Heart right ventricle (tissue), 16 donors: Measurements from ENCODE around the gene PDE4D. TPM values are rescaled to one million over a fixed set of nuclear protein-coding genes. Genes with fewer than 3 reads are reported as not detected.

ENCODE experiments used
- ATAC-seq, 8 donors: fragments of 200-7000 bp; cut with Tn5 transposase; one replicate each; pipeline ENCODE4 v1.9.1; 2020; ENCODE audit warnings: mild to moderate bottlenecking in 8 of 8, moderate library complexity in 8 of 8, moderate number of reproducible peaks in 1 of 8
- DNase-seq, 2 donors: peaks; one replicate each; pipeline ENCODE4 v3.0.0-alpha.2; 2020
- H3K27ac ChIP-seq, 10 donors: fragments of 200-600 bp; sonication (generic) in 2 of 10; one replicate each; pipeline versions ENCODE4 v1.5.0 to v1.8.0; 2020 to 2022; ENCODE audit warnings: mild to moderate bottlenecking in 3 of 10
- H3K27me3 ChIP-seq, 7 donors: fragments of 200-600 bp; one replicate each; pipeline ENCODE4 v1.8.0; 2021 to 2022; ENCODE audit warnings: mild to moderate bottlenecking in 2 of 7
- H3K36me3 ChIP-seq, 9 donors: fragments of 200-600 bp; sonication (generic) in 1 of 9; one replicate each; pipeline versions ENCODE4 v1.5.0 to v1.8.0; 2020 to 2022; ENCODE audit warnings: mild to moderate bottlenecking in 2 of 9
- H3K4me1 ChIP-seq, 9 donors: fragments of 200-600 bp; sonication (generic) in 1 of 9; one replicate each; pipeline versions ENCODE4 v1.5.0 to v1.8.0; 2020 to 2022; ENCODE audit warnings: mild to moderate bottlenecking in 4 of 9
- H3K4me3 ChIP-seq, 10 donors: fragments of 200-600 bp; sonication (generic) in 2 of 10; one replicate each; pipeline versions ENCODE4 v1.5.0 to v1.8.0; 2020 to 2022; ENCODE audit warnings: mild to moderate bottlenecking in 7 of 10, moderate library complexity in 2 of 10
- H3K9me3 ChIP-seq, 11 donors: fragments of 200-600 bp in 10 of 11; sonication (generic) in 2 of 11; one replicate each; pipeline versions ENCODE4 v1.5.0 to v1.8.0; 2013 to 2022; ENCODE audit warnings: mild to moderate bottlenecking in 2 of 11, control low read depth in 1 of 11, moderate library complexity in 1 of 11
- CTCF ChIP-seq, 9 donors: fragments of 200-600 bp; sonication (generic) in 2 of 9; IDR thresholded peaks; one replicate each; pipeline versions ENCODE4 v1.5.0 to v1.8.0; 2021 to 2022; ENCODE audit warnings: antibody characterized with exemption in 9 of 9, mild to moderate bottlenecking in 5 of 9, moderate library complexity in 1 of 9
- WGBS, 2 donors: extraction: QIAGEN DNeasy Blood & Tissue Kit; methylation state at CpG; one replicate each; pipeline ENCODE4 v1.1.7; 2013; ENCODE audit warnings: inconsistent platforms in 1 of 2; 5-methylcytosine and 5-hydroxymethylcytosine counted together
- intact Hi-C, 10 donors: fragments of 100-400 bp; cut with DNase I; formaldehyde crosslinking; loops; one replicate each; pipeline versions ENCODE4 v1.11.1 to v1.14.2; 2022
- polyA plus RNA-seq, 2 donors: library from polyadenylated mRNA; stranded (reverse); fragments of 200-250 nt; gene quantifications; one replicate each; pipeline ENCODE4 v1.2.3, GENCODE V29; 2013
- total RNA-seq, 10 donors: library from RNA; stranded (reverse); fragmentation: NEBNext Ultra II Directional in 3 of 10; extraction: Animal tissue kit (Norgen Biotek cat#: 25700) in 3 of 10; gene quantifications; one replicate each; pipeline versions ENCODE4 v1.2.1 to v1.2.4, GENCODE V29; 2021 to 2023
- donor health status: Arrhythmogenic right ventricular cardiomyopathy.
- donor health status: ischemic (EF 13 %, LVEDD 7.1; RV severe dilation, severe dysfunction).
- donor health status: healthy with polysubstance abuse.
- donor health status: DM: no; HTN: yes; CAD: no.
- donor health status: DM: no; HTN: no; CAD: no.
- donor health status: ischemic (EF 25% LVEDD 6.9; RV normal size, moderate dysfunction).
- donor health status: ischemic (EF 25% LVEDD 5.7; RV mildly dilated, moderate dysfunction).
- donor health status: healthy.
- donor health status: DM: yes; HTN: yes; CAD: no.
- donor health status: Ischemic cardiomyopathy.
- donor health status: ischemic (EF 35%, LVEDD 5.7; RV mildly dilated, moderate dysfunction).
- donor health status: nonischemic (EF 11% LVEDD 7.7; RV severe dilation, severe dysfunction).
- donor health status: DM: yes; HTN: yes; CAD: no.
- donor health status: PGD.
- donor health status: ischemic (EF 29% LVEDD 5.4; RV normal size, mild dysfunction).
- donor health status: nonischemic (EF 23%, LVEDD 6.1; RV moderate dilation, normal function).

Gene PDE4D
- total and polyA plus RNA-seq, 12 donors: 5.8 to 83.2 (median 39.5) TPM

GRCh38 chr5:59592101-59592500 is 301.4 kb downstream of the PDE4D start:
- H3K4me3 ChIP-seq: no peak overlapping the region
- H3K4me1 ChIP-seq: peaks cover 0 to 15% (median 8%) of the 10 kb centered on the region in 9 donors
- WGBS, 2 donors: 58 to 63% methylated on average over 3 of the region's 3 CpGs
- no peak overlapping the region for H3K27ac ChIP-seq
- H3K27me3 ChIP-seq: no peaks in the 10 kb centered on the region
- ATAC-seq (no peak), DNase-seq (no peak)
- TF ChIP-seq CTCF (IDR thresholded peaks at IDR 0.05): no peak
- no peaks in the 10 kb centered on the region for H3K36me3 ChIP-seq
- H3K9me3 ChIP-seq: no peaks in the 10 kb centered on the region
- intact Hi-C loops: no loop called here

GRCh38 chr5:59591162-59591561 is 302.4 kb downstream of the PDE4D start:
- DNase-seq (no peak), ATAC-seq (no peak)
- no peaks in the 10 kb centered on the region for H3K9me3 ChIP-seq
- no peak overlapping the region for H3K27ac ChIP-seq
- intact Hi-C loops: no loop called here
- no peak for TF ChIP-seq CTCF (IDR thresholded peaks at IDR 0.05)
- H3K36me3 ChIP-seq: no peaks in the 10 kb centered on the region
- H3K27me3 ChIP-seq: no peaks in the 10 kb centered on the region
- no peak overlapping the region for H3K4me3 ChIP-seq
- H3K4me1 ChIP-seq: peaks cover 0 to 15% (median 8%) of the 10 kb centered on the region in 9 donors

DNA sequence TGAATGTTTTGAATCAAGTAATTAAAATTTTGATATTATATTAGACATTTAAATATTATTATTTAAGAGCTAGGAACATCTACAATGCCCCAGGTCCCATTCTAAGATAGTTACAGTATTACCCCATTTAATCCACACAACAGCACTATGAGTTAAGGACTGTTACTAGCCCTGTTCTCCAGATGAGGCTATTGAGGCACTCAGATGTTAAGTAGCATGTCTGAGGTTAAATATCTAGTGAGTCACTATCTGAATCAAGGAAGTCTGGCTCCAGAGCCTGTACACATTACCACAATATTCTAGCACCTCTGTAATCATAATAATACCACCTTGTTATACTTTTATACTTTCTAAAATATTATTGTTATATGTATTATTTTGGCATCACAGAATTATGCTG is 304.6 kb downstream of the PDE4D start:
- ATAC-seq (no peak), DNase-seq (no peak)

DNA sequence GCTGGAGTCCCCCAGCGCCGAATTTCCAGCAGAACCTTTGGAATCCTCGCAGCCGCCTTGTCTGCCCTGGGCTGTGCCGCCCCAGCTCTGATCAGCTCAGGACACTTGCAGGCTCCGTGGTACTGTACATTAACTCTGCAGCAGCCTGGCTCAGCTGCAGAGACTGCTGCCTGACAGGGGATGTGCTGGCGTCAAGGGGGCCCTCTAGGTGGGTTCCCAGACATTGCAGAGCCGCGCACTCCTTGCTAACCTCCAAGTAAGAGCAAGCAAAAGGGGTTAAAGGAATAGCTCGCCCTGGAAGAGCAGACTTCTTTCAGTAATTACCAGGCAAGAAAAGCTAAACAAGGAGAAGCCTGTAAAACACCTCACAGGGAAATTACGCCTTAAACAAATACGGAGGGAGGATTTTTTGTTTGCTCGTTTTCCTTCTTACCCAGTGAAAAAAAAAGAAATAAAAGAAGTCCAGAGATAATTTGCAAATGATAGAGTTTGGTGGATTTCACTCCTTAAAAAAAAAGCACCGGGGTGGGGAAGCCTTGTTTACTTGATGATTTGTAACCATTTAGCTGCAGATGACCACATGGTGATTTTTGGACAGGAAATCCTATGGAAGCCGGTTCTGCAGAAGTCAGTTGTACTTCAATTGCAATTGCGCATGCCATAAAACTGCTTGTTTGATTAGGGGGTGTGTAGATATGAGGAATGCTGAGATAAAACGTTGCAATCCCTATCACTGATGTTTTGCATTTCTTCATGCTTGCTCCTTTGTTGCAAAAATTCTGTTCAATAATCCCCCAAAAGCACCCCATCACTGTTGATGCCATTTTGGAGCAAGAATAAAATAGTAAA is 305.8 kb downstream of the PDE4D start:
- Histone ChIP-seq H3K27me3 (no peaks in the 10 kb centered on the region), H3K27ac (no peak overlapping the region), H3K4me3 (peak overlapping the region in 9 of 10 donors; percentile 5 to 50 (median 41)), H3K36me3 (no peaks in the 10 kb centered on the region), H3K4me1 (peaks cover 0 to 15% (median 8%) of the 10 kb centered on the region in 9 donors), H3K9me3 (no peaks in the 10 kb centered on the region)
- intact Hi-C loops: loop anchor here in 1 of 10 donors (10.0 kb wide), 1 partner anchor 147 kb away; no protein-coding TSS in a partner anchor
- DNase-seq (peak; percentile 43), ATAC-seq (peak in 7 of 8 donors; percentile 52 to 98 (median 88))
- TF ChIP-seq CTCF (IDR thresholded peaks at IDR 0.05): peak in 4 of 9 donors; percentile 7 to 33 (median 16)
- 8% methylated on average over 17 of the region's 17 CpGs for WGBS, 2 donors

More for the DNA sequence above, 304.6 kb downstream of the PDE4D start:
- Histone ChIP-seq H3K36me3 (no peaks in the 10 kb centered on the region), H3K4me1 (peaks cover 0 to 15% (median 8%) of the 10 kb centered on the region in 9 donors), H3K27ac (no peak overlapping the region), H3K27me3 (no peaks in the 10 kb centered on the region), H3K9me3 (no peaks in the 10 kb centered on the region), H3K4me3 (no peak overlapping the region)
- no peak for TF ChIP-seq CTCF (IDR thresholded peaks at IDR 0.05)
- intact Hi-C loops: loop anchor here in 1 of 10 donors (10.0 kb wide), 1 partner anchor 146 kb away; no protein-coding TSS in a partner anchor
